Measurements from ENCODE around the gene DCD.

GRCh38 chr12:54634795-54635194, 13.4 kb downstream of the DCD start, which contains the start of gene LACRT:
- no peak for TF ChIP-seq CTCF (IDR thresholded peaks at IDR 0.05; ENCODE audit: borderline replicate concordance, extremely low read depth, low read length, poor library complexity, severe bottlenecking)
- no peak for TF ChIP-seq EZH2 (IDR thresholded peaks at IDR 0.05; ENCODE audit: borderline replicate concordance, low read depth, low read length, severe bottlenecking)
